GM10847 (cell line): ENCODE data around the gene KIF20A.
A peak's percentile ranks its signal among the peaks of the same experiment; 100 is the strongest.

Source experiments
- POLR2A ChIP-seq: IDR thresholded peaks from 2 replicates; pipeline ENCODE4 v1.6.1; 2011; ENCODE audit not compliant: insufficient read length; ENCODE audit errors: extremely low read depth

Gene KIF20A

GRCh38 chr5:138178516-138179276 is at the start of gene KIF20A, which contains the start of gene BRD8:
Gene KIF20A, plus strand, starts transcription at chr5:138179112. Its CDS starts 569 bp downstream, at chr5:138179681.
Gene BRD8, minus strand, starts transcription at chr5:138178630. Its CDS starts 16 bp downstream, at chr5:138178614.
- TF ChIP-seq POLR2A, result peak; percentile 68

DNA sequence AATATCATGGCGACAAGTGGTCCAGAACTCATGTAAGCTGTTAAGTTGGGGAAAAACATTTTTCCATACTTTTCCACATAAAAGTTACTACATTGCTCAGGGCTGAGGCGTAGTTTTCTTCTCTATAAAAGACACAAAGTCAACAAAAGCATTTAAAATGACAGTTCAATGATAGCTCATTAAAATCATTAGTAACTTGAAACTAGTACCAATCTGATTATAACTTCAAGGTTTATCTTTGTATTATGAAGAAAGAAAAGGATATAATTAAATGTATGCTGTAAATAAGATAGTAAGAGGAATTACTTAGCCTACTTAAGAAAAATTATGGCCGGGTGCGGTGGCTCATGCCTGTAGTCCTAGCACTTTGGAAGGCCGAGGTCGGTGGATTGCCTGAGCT is 49.6 kb upstream of the KIF20A start:
- TF ChIP-seq POLR2A, result no peak

DNA sequence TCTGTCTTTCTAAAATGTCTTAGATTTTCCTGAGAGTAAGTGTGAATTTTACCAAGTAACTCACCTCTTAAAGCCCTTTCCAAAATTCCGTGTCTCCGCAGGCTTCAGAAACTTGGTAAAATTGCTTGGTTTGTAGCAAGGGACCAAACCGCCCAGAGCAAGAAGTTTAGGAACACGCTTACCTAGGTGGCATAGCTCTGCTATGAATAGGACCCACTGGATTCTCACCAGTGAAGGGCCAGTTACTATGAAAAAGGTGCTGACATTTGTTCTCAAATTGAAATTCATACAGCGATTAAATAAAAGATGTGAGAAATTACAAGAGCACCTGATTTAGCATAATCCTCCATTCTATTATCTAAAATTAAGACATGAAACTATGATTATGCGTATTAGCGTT is 46.4 kb upstream of the KIF20A start:
- no peak for TF ChIP-seq POLR2A

DNA sequence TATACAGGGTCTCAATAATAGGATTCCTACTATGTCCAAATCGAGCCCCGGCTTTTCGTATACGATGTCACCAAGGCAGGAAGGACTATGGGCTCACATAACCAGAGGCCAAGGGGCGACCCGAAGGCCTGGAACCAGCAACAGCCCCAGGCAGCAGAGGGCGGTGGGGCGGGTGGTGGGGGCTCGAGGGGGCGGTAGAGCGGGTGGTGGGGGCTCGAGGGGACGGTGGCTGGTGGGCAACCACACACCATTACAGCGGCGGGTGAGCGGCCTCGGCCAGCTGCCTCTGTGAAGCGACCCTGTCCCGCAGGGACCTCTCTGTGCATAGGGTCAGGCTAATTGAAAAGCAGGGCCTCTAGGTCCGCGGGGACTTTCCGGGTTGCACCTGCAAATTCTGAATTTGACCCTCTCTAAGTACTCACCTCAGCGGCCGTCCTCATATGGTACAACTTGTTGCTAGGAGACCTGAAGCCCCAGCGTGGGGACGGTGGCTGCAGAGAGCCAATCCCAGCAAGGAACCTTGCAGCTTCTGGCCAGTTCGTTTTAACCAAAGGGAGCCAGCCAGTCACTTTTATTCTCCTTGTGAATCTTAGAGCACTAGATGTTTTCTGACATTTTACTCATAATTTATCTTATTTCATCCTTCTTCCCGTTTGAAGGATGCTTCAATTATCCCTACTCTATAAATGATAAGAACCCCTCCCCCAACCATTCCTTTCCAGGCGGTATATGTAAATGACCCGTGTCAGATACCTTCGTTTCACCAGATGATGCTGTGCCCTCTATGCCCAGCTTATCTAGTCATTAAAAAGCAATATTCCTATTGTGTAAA is 39.7 kb upstream of the KIF20A start, which contains the start of gene NME5:
TSS of gene NME5 (minus strand) at position 480 of the 832 bp plus-strand sequence. CDS start 648 bp downstream, outside the sequence.
- no peak for TF ChIP-seq POLR2A

GRCh38 chr5:138139781-138140090 is 39.2 kb upstream of the KIF20A start:
- TF ChIP-seq POLR2A, result no peak

- no peak for TF ChIP-seq POLR2A
Observed at GRCh38 chr5:138140268-138140667, 38.6 kb upstream of the KIF20A start.

GRCh38 chr5:138141734-138142133 is 37.2 kb upstream of the KIF20A start:
- no peak for TF ChIP-seq POLR2A

- TF ChIP-seq POLR2A, result no peak
Observed at GRCh38 chr5:138148811-138149210, 30.1 kb upstream of the KIF20A start.

DNA sequence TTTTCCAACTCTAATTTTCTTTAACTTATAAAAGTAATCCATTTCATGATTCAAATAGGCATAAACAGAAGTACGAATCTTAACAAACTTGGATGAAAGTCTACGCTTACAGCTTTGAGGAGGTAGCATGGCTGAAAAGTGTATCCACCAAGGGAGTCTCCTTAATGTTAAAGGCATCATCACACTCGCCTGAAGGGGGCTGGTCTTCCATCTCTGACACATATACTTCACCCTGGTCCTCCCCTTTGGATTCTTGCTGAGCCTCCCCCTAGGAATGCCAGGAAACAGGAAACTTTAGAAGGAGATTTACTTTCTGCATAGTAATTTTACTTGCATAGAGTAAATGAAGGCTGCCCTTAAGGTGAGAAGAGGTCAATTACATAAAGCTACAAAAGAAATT is 29.4 kb upstream of the KIF20A start:
- no peak for TF ChIP-seq POLR2A

- no peak for TF ChIP-seq POLR2A
Observed at GRCh38 chr5:138157626-138158025, 21.3 kb upstream of the KIF20A start.

- TF ChIP-seq POLR2A, result no peak
Observed at GRCh38 chr5:138159666-138160065, 19.2 kb upstream of the KIF20A start.

- no peak for TF ChIP-seq POLR2A
Observed at GRCh38 chr5:138160706-138161105, 18.2 kb upstream of the KIF20A start.

DNA sequence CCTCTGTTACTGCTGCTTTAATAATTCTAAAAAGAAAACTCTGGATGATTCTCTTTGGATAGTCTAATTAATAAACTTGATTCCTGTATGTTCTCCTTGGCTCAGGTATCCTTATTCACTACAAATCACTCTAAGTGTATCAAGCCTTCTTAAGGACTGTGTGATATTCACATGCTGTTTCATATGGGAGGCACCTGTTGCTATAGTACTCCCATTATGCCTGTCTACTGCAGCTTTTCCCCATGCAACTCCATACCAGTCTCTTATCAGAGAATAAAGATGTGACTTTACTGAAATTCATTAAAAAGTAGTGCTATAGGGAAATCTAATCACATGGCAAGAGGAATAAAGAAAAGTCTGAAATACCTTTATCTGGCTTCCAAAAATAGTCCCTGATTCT is 15.2 kb upstream of the KIF20A start:
- no peak for TF ChIP-seq POLR2A

GRCh38 chr5:138169124-138169523 is 9.8 kb upstream of the KIF20A start:
- no peak for TF ChIP-seq POLR2A

GRCh38 chr5:138170299-138170698 is 8.6 kb upstream of the KIF20A start:
- TF ChIP-seq POLR2A, result no peak

DNA sequence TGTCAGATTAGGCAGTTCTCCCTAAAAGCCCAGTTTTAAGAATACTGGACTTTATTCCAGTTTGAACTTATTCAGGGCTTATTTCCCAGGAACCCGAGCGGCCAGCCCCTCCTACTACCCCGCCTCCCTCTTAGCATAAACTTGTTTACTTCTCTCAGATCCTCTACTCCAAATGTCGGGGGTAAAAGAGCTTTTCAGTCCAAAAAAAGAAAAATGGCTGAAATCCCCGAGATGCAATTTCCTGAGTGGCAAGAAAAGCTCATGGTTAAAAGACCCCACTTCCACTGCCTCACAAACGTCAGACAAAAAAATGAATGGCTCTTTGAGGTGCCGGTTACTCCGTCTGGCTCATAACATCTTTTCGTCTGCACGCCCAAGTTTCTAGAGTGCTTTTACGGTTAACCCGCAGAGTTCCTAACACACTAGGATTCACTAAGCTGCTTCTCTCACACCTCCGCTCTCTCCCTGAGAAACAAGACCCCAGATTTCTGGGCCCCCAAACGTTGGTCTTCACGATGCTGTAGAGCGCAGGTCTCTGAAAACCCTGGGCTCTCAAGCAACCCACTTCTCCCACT is 884 bp upstream of the KIF20A start:
- no peak for TF ChIP-seq POLR2A
